Ovary (tissue), 9 donors: ENCODE results near the gene TSPAN5. TPM values are rescaled to one million over a fixed set of nuclear protein-coding genes. Genes with fewer than 3 reads are reported as not detected.

Experiments
- DNase-seq, 5 donors: peaks; one replicate each; pipeline ENCODE4 v3.0.0-alpha.2; 2019 to 2020
- H3K27ac ChIP-seq, 2 donors: fragments of 200-600 bp; one replicate each; pipeline versions ENCODE4 v1.5.1 to v1.8.0; 2019 to 2022
- H3K27me3 ChIP-seq: fragments of 200-600 bp; one replicate; pipeline ENCODE4 v1.8.0; 2022
- H3K36me3 ChIP-seq: fragments of 200-600 bp; sonication (generic); one replicate; pipeline ENCODE4 v1.5.1; 2019
- H3K4me1 ChIP-seq: one replicate; pipeline ENCODE4 v1.8.1; 2013; ENCODE audit warnings: mild to moderate bottlenecking, moderate library complexity; ENCODE audit not compliant: insufficient read depth
- H3K4me3 ChIP-seq: fragments of 200-600 bp; sonication (generic); one replicate; pipeline ENCODE4 v1.5.1; 2017
- H3K9me3 ChIP-seq, 2 donors: fragments of 200-600 bp in 1 of 2; sonication (generic) in 1 of 2; one replicate each; pipeline versions ENCODE4 v1.5.1 to v1.8.1; 2013 to 2019; ENCODE audit warnings: mild to moderate bottlenecking in 1 of 2, moderate library complexity in 1 of 2
- EP300 ChIP-seq: sonication (generic); formaldehyde crosslinking; IDR thresholded peaks from one replicate; pipeline ENCODE4 v1.6.1; 2017; ENCODE audit warnings: antibody characterized with exemption
- POLR2A ChIP-seq: fragments of 450-650 bp; IDR thresholded peaks from one replicate; pipeline ENCODE4 v1.6.1; 2017; ENCODE audit warnings: antibody characterized with exemption, mild to moderate bottlenecking, moderate library complexity
- WGBS, 3 donors: extraction: QIAGEN DNeasy Blood & Tissue Kit in 1 of 3; methylation state at CpG; one replicate each; pipeline versions ENCODE4 v1.1.5 to v1.1.7; 2013 to 2017; 5-methylcytosine and 5-hydroxymethylcytosine counted together
- intact Hi-C, 4 donors: fragments of 100-400 bp; cut with DNase I; formaldehyde crosslinking; loops; one replicate each; pipeline versions ENCODE4 v1.11.0 to v1.15.1; 2022 to 2023
- polyA plus RNA-seq, 2 donors: library from polyadenylated mRNA; stranded (reverse); fragments of 200-250 nt in 1 of 2; fragments of 350-450 nt in 1 of 2; fragmentation: Illumina TruSeq in 1 of 2; extraction: RNeasy Lipid Tissue Mini Kit (QIAGEN cat#74804) in 1 of 2; gene quantifications; one replicate each; pipeline ENCODE4 v1.2.3, GENCODE V29; 2013 to 2014
- total RNA-seq, 7 donors: library from RNA; depleted of rRNA in 2 of 7; stranded (reverse); fragments of >200 nt in 2 of 7; fragmentation: NEBNext Ultra II Directional in 3 of 7; extraction: Animal tissue kit (Norgen Biotek cat#: 25700) in 3 of 7; gene quantifications; one replicate each; pipeline versions ENCODE4 v1.1.0 to v1.2.4, GENCODE V29; 2016 to 2023
- TF ChIP-seq, protein P1 (sequence below), 3 donors: fragments of 450-650 bp in 2 of 3; fragments of 200-600 bp in 1 of 3; IDR thresholded peaks; one replicate each; pipeline versions ENCODE4 v1.5.1 to v1.8.0; 2016 to 2022; ENCODE audit warnings: antibody characterized with exemption in 3 of 3, mild to moderate bottlenecking in 1 of 3
- donor health status: DM: no; HTN: no; CAD: no; lungs with moderate emphysema.
- donor health status: DM: no; HTN: no; CAD: no.
- donor health status: Bipolar disorder and iron deficiency.
- donor health status: DM: yes; HTN: yes; CAD: no.
- donor health status: DM: no; HTN: no; CAD: no.
- donor health status: DM: yes; HTN: yes; CAD: no.

TSPAN5 gene
- total and polyA plus RNA-seq, 9 donors: 34.0 to 69.5 (median 48.2) TPM

DNA sequence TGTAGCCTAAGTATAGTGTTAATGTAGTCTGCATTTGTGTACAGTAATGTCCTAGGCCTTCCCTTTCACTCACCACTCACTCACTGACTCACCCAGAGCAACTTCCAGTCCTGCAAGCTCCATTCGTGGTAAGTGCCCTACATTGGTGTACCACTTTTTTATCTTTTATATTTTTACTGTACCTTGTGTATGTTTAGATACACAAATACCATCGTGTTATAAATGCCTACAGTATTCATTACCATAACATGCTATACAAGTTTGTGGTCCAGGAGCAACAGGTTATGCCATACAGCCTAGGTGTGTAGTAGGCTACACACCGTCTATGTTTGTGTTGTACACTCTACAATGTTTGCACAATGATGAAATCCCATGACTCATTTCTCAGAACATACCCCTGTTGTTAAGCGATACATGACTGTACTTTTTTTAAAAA is 15.4 kb downstream of the TSPAN5 start:
- no peaks in the 10 kb centered on the region for H3K27me3 ChIP-seq
- DNase-seq: no peak
- no peak overlapping the region for H3K27ac ChIP-seq
- no peaks in the 10 kb centered on the region for H3K36me3 ChIP-seq
- intact Hi-C loops: no loop called here
- no peak for TF ChIP-seq POLR2A
- no peak for TF ChIP-seq EP300
- 51 to 67% (median 55%) methylated on average over 4 of the region's 4 CpGs for WGBS, 3 donors
- H3K4me3 ChIP-seq: no peak overlapping the region
- peaks cover 21% of the 10 kb centered on the region for H3K4me1 ChIP-seq
- no peaks in the 10 kb centered on the region for H3K9me3 ChIP-seq

DNA sequence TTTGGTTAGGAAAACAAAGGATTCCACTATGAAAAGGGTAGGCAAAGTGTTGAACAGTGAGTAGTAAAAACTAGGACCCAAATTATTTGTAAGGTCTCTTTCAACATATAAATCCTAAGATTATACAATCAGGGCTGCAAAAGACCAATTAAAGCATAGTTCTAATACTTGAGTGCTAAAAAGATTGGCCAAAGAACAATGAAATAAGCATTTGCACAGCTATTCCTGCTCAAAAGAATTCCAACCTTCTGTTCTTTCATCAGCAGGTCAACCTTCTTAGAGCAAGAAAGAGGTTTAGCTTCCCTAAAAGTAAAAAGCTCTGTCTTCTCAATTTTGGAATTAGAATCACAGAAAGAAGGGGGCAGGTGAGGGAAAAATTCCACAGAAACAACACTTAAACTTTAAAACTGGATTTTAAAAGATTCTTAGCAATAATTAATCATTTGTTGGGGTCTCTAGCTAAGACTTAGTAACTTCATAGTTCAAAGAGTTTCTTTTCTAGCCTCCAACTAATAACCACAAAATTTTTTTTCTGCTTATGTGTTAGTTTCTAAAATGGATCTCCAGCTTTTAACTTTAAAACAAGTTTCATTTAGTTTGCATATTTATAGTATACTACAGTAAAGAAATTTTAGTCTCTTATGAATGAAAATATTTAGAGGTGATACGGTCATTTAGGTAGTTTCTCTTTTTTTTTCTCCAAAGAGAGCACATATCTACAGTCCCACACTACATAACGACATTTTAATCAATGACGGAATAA is 16.3 kb downstream of the TSPAN5 start:
- TF ChIP-seq, protein P1, sequence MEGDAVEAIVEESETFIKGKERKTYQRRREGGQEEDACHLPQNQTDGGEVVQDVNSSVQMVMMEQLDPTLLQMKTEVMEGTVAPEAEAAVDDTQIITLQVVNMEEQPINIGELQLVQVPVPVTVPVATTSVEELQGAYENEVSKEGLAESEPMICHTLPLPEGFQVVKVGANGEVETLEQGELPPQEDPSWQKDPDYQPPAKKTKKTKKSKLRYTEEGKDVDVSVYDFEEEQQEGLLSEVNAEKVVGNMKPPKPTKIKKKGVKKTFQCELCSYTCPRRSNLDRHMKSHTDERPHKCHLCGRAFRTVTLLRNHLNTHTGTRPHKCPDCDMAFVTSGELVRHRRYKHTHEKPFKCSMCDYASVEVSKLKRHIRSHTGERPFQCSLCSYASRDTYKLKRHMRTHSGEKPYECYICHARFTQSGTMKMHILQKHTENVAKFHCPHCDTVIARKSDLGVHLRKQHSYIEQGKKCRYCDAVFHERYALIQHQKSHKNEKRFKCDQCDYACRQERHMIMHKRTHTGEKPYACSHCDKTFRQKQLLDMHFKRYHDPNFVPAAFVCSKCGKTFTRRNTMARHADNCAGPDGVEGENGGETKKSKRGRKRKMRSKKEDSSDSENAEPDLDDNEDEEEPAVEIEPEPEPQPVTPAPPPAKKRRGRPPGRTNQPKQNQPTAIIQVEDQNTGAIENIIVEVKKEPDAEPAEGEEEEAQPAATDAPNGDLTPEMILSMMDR (IDR thresholded peaks at IDR 0.05): no peak
- TF ChIP-seq POLR2A: no peak
- no peak for TF ChIP-seq EP300
- Histone ChIP-seq H3K27ac (no peak overlapping the region), H3K4me1 (peaks cover 24% of the 10 kb centered on the region), H3K4me3 (no peak overlapping the region), H3K9me3 (no peaks in the 10 kb centered on the region), H3K36me3 (no peaks in the 10 kb centered on the region), H3K27me3 (no peaks in the 10 kb centered on the region)
- intact Hi-C loops: no loop called here
- WGBS, 3 donors: 79 to 87% (median 86%) methylated on average over 3 of the region's 3 CpGs
- no peak for DNase-seq

DNA sequence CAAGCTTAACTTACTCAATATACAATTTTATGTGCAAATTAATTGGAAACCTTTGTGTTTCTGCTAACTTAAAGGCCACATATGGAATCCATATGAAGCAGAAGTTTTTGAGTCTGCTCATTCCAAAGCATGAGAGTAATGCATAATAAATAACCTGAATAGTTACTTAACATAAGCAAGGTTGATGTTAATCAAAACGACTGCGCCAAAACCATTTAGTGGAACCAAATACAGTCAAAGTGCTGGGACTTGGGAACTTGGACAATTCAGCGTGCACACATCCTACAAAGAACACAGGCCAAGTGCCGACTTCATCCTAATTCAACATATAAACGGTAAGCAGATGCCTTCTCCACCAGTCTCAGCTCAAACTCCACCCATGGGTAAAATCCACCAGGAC is 17.0 kb downstream of the TSPAN5 start:
- no peak overlapping the region for H3K4me3 ChIP-seq
- TF ChIP-seq POLR2A: no peak
- TF ChIP-seq, protein P1 (IDR thresholded peaks at IDR 0.05): no peak
- TF ChIP-seq EP300: no peak
- no peak overlapping the region for H3K27ac ChIP-seq
- no peaks in the 10 kb centered on the region for H3K27me3 ChIP-seq
- peaks cover 24% of the 10 kb centered on the region for H3K4me1 ChIP-seq
- no peaks in the 10 kb centered on the region for H3K36me3 ChIP-seq
- DNase-seq: no peak
- WGBS, 3 donors: 76 to 82% (median 79%) methylated on average over 5 of the region's 5 CpGs
- H3K9me3 ChIP-seq: no peaks in the 10 kb centered on the region
- intact Hi-C loops: no loop called here

DNA sequence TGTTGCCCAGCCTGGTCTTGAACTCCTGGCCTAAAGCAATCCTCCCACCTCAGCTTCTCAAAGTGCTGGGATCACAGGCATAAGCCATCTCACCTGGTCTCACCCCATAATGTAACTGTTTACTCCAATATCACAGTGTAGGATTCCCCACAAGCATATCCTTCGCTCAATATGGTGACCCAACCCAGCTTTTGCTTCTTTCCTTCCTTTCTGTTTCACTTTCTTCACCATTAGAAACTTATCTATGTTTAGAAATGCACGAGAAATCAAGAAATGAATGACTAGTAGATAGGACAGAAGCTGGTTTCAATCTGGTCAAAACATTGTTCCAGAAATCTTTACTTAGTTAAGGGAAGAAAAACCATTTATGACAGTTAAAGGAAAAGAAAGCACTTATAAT is 18.9 kb downstream of the TSPAN5 start:
- H3K4me3 ChIP-seq: no peak overlapping the region
- H3K9me3 ChIP-seq: no peaks in the 10 kb centered on the region
- TF ChIP-seq EP300: no peak
- TF ChIP-seq POLR2A: no peak
- TF ChIP-seq, protein P1 (IDR thresholded peaks at IDR 0.05): no peak
- WGBS, 3 donors: 31 to 46% (median 37%) methylated on average over 2 of the region's 2 CpGs
- H3K27me3 ChIP-seq: no peaks in the 10 kb centered on the region
- H3K4me1 ChIP-seq: peaks cover 23% of the 10 kb centered on the region
- DNase-seq: no peak
- no peaks in the 10 kb centered on the region for H3K36me3 ChIP-seq
- intact Hi-C loops: no loop called here
- peak overlapping the region in 1 of 2 donors; percentile 35 for H3K27ac ChIP-seq

DNA sequence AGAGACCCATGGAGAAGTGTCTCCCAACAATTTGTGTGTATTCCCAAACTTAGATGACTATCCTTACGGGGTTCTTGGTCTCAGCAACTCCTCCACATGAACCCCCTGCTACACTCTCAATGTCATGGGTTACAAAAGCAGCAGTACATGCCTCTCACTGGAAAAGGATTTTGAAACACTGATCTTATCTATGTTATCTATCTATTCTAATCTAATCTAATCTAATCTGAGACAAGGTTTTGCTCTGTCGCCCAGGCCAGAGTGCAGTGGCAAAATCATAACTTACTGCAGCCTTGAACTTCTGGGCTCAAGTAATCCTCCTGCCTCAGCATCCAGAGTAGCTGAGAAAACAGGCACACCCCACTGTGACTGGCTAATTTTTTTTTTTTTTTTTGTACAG is 19.3 kb downstream of the TSPAN5 start:
- intact Hi-C loops: no loop called here
- H3K27ac ChIP-seq: peak overlapping the region in 1 of 2 donors; percentile 35
- no peak for TF ChIP-seq POLR2A
- TF ChIP-seq, protein P1 (IDR thresholded peaks at IDR 0.05): no peak
- TF ChIP-seq EP300: no peak

More for the DNA sequence above, 19.3 kb downstream of the TSPAN5 start:
- Histone ChIP-seq H3K27me3 (no peaks in the 10 kb centered on the region), H3K4me3 (no peak overlapping the region), H3K9me3 (no peaks in the 10 kb centered on the region), H3K36me3 (no peaks in the 10 kb centered on the region), H3K4me1 (peaks cover 24% of the 10 kb centered on the region)
- DNase-seq: no peak
- 82 to 92% (median 84%) methylated on average over 2 of the region's 2 CpGs for WGBS, 3 donors
